ENCODE data around the gene FAM171A1.

DNA sequence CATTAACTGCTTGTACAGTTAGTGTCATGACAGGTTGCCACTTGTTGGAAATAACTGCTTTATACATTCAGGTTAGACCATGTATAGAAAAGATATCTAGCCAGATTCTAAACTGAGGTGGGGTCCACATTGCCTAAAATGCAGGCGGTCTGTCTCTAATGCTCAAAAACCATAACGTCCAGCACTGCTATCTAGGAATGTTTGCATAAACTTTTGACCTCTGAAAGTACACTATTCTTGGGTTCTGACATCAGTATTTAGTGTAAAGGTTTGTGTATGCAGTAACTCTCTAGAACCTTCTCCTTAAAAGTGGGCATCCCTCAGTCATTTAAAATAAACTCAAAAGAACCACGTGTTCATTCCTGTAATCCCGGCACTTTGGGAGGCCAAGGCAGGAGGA lies 10.3 kb upstream of the FAM171A1 start:
- TF ChIP-seq, protein P1, sequence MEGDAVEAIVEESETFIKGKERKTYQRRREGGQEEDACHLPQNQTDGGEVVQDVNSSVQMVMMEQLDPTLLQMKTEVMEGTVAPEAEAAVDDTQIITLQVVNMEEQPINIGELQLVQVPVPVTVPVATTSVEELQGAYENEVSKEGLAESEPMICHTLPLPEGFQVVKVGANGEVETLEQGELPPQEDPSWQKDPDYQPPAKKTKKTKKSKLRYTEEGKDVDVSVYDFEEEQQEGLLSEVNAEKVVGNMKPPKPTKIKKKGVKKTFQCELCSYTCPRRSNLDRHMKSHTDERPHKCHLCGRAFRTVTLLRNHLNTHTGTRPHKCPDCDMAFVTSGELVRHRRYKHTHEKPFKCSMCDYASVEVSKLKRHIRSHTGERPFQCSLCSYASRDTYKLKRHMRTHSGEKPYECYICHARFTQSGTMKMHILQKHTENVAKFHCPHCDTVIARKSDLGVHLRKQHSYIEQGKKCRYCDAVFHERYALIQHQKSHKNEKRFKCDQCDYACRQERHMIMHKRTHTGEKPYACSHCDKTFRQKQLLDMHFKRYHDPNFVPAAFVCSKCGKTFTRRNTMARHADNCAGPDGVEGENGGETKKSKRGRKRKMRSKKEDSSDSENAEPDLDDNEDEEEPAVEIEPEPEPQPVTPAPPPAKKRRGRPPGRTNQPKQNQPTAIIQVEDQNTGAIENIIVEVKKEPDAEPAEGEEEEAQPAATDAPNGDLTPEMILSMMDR (IDR thresholded peaks at IDR 0.05): no peak
- TF ChIP-seq POLR2AphosphoS5 (IDR thresholded peaks at IDR 0.05): no peak
- no peak for TF ChIP-seq POLR2A (IDR thresholded peaks at IDR 0.05)

Measured in prostate gland (tissue), 2 donors.